Brain microvascular endothelial cell (primary cell): ENCODE results near the gene ATP1A4.

Experiments used
- DNase-seq: peaks from one replicate; pipeline ENCODE4 v3.0.0-alpha.2; 2020
- H3K27ac ChIP-seq: fragments of 250-450 bp; sonication (Bioruptor Pico); 2 replicates; pipeline ENCODE4 v1.5.1; 2020; ENCODE audit warnings: mild to moderate bottlenecking, moderate library complexity
- H3K27me3 ChIP-seq: fragments of 250-450 bp; sonication (Bioruptor Pico); replicated peaks from 2 replicates; pipeline ENCODE4 v1.5.1; 2020; ENCODE audit warnings: mild to moderate bottlenecking
- H3K36me3 ChIP-seq: fragments of 250-450 bp; sonication (Bioruptor Pico); replicated peaks from 2 replicates; pipeline ENCODE4 v1.5.1; 2020; ENCODE audit warnings: mild to moderate bottlenecking
- H3K4me3 ChIP-seq: 2 replicates; pipeline ENCODE4 v1.5.1; 2011; ENCODE audit warnings: low read depth, mild to moderate bottlenecking, control low read depth, low read length, moderate library complexity
- in situ Hi-C: cut with HindIII; loops from 2 replicates; pipeline ENCODE4 v1.10.0; 2017; ENCODE audit warnings: low sequenced_read_pairs, low pct_ligation_motif_present
- TF ChIP-seq, protein P1 (sequence below): IDR thresholded peaks from 2 replicates; pipeline ENCODE4 v1.5.1; 2011; ENCODE audit warnings: low read depth, mild to moderate bottlenecking, moderate library complexity, low read length, control low read depth, inconsistent platforms; ENCODE audit errors: missing control alignments

ATP1A4 gene

DNA sequence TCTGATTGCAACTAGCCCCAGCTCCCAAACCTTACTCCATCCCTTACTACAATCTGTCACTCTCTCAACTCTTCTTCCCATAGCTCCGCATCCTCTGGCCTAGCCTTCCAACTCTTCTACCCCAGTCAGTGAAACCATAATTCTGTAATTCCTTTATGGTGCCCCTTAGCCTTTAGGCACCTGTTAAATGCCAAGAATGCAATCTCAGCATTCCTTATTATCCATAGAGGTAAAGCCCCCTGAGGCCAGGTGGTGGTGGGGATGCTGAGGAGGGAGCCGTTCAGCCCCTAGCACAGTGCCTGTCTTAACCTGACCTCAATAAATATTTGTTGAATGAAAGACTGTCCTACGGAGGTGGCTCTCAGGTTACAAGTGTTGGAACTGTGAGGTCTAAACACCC, 21.8 kb upstream of the ATP1A4 start:
- no peak overlapping the region for H3K4me3 ChIP-seq
- no peak for DNase-seq
- H3K27me3 ChIP-seq, result no peaks in the 10 kb centered on the region
- in situ Hi-C loops, result no loop called here
- H3K36me3 ChIP-seq, result no peaks in the 10 kb centered on the region
- H3K27ac ChIP-seq, result no peak overlapping the region
- TF ChIP-seq, protein P1, sequence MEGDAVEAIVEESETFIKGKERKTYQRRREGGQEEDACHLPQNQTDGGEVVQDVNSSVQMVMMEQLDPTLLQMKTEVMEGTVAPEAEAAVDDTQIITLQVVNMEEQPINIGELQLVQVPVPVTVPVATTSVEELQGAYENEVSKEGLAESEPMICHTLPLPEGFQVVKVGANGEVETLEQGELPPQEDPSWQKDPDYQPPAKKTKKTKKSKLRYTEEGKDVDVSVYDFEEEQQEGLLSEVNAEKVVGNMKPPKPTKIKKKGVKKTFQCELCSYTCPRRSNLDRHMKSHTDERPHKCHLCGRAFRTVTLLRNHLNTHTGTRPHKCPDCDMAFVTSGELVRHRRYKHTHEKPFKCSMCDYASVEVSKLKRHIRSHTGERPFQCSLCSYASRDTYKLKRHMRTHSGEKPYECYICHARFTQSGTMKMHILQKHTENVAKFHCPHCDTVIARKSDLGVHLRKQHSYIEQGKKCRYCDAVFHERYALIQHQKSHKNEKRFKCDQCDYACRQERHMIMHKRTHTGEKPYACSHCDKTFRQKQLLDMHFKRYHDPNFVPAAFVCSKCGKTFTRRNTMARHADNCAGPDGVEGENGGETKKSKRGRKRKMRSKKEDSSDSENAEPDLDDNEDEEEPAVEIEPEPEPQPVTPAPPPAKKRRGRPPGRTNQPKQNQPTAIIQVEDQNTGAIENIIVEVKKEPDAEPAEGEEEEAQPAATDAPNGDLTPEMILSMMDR, result no peak

DNA sequence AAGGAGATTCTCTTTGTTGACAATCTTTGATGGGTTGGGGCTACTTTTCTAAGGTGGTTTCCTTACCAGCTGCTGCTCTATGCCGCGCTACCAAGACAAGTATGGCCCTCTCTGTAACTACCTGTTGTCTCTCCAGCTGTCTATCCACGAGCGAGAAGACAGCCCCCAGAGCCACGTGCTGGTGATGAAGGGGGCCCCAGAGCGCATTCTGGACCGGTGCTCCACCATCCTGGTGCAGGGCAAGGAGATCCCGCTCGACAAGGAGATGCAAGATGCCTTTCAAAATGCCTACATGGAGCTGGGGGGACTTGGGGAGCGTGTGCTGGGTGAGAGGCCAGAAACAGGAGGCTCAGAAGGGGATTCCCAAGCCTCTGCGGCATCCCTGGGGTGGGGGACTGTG, 21.4 kb upstream of the ATP1A4 start:
- H3K4me3 ChIP-seq, result no peak overlapping the region
- in situ Hi-C loops, result no loop called here
- H3K36me3 ChIP-seq, result no peaks in the 10 kb centered on the region
- H3K27me3 ChIP-seq, result no peaks in the 10 kb centered on the region
- TF ChIP-seq, protein P1, result no peak
- DNase-seq, result no peak
- no peak overlapping the region for H3K27ac ChIP-seq

DNA sequence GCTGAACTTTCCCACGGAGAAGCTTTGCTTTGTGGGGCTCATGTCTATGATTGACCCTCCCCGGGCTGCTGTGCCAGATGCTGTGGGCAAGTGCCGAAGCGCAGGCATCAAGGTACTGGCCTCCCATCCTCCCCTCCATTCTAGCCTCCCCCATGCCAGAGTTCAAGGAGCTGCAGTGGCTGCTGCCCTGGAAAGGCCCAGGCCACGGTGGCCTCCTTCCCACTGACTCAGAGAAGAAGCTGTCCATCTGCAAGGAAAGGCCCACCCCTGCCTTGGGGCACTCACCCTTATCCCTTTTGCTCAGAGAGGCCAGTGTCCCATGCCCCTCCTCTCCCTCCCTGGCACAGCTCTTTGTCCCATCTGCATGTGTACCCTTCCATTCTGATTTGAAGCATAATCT, 20.9 kb upstream of the ATP1A4 start:
- in situ Hi-C loops, result no loop called here
- Histone ChIP-seq H3K27me3 (no peaks in the 10 kb centered on the region), H3K36me3 (no peaks in the 10 kb centered on the region), H3K27ac (no peak overlapping the region), H3K4me3 (no peak overlapping the region)
- DNase-seq, result no peak
- TF ChIP-seq, protein P1, result no peak

DNA sequence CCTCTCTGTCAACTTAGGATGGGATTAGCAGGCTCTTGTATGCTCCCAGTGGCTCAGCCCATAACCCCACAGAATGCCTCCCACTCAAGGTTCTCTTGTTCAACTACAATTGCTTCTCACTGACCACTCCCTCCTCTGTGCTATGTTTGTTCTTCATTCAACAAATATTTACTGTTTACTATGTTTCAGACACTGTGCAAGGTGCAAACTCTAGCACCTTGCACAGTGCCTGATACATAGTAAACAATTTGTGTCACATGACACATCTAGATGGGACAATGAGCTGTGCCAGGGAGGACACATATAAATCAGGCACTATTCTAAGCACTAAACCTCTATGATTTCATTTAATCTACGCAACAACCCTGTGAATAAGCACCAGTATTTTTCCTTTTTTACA, 20.5 kb upstream of the ATP1A4 start:
- H3K27ac ChIP-seq, result no peak overlapping the region
- H3K4me3 ChIP-seq, result no peak overlapping the region
- H3K36me3 ChIP-seq, result no peaks in the 10 kb centered on the region
- TF ChIP-seq, protein P1, result no peak
- no peak for DNase-seq
- in situ Hi-C loops, result no loop called here
- H3K27me3 ChIP-seq, result no peaks in the 10 kb centered on the region

DNA sequence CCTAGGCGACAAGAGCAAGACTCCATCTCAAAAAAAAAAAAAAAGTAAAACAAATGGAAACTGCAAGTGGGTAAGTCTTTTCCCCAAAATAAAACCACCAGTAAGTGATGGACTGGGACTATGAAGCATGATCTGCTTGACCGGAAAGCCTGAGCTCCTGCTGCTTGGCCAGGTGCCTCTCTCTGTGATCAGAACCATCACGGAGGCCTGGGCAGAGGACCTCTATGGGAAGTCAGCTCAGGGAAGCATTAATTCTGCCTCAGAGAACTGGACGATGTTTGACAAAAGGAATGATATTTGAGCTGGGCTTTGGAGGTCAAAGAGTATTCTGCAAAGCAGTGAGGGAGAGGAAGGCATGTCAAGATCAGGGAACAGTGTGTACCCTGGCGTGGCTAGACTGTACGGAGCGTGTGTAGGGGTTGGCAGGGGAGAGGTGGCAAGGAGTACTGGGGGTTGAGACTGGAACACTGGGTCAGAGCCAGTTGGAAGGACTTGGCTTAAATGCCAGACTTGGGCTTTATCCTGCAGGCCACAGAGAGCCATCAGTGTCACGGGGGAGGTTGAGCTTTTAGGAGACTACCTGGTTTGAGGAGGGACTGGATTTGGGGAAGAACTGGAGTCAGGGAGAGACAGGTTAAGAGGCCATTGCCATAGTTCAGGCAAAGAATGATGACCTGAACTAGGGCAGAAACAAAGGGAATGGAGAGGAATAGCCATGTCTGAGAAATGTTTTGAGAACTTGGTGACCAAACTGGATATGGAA, 19.4 kb upstream of the ATP1A4 start:
- Histone ChIP-seq H3K27ac (no peak overlapping the region), H3K4me3 (no peak overlapping the region), H3K27me3 (no peaks in the 10 kb centered on the region), H3K36me3 (no peaks in the 10 kb centered on the region)
- DNase-seq, result no peak
- in situ Hi-C loops, result no loop called here
- TF ChIP-seq, protein P1, result no peak
